ENCODE data around the gene CD44.

CD44 gene

GRCh38 chr11:35141071-35141470 lies 2.1 kb downstream of the CD44 start:
- no peak for DNase-seq

- no peak for DNase-seq
These were observed 2.6 kb downstream of the CD44 start for GRCh38 chr11:35141571-35141971.

- peak; percentile 71 for DNase-seq
These were observed 3.6 kb downstream of the CD44 start for GRCh38 chr11:35142481-35143075.

- no peak for DNase-seq
These were observed 4.5 kb downstream of the CD44 start for GRCh38 chr11:35143297-35144135.

- peak; percentile 88 for DNase-seq
These were observed 5.3 kb downstream of the CD44 start for GRCh38 chr11:35144136-35144741.

- peak; percentile 66 for DNase-seq
These were observed 5.8 kb downstream of the CD44 start for GRCh38 chr11:35144806-35145205.

GRCh38 chr11:35145271-35145670 lies 6.3 kb downstream of the CD44 start:
- peak; percentile 45 for DNase-seq

GRCh38 chr11:35146074-35146521 lies 7.1 kb downstream of the CD44 start:
- no peak for DNase-seq

GRCh38 chr11:35146711-35147110 lies 7.7 kb downstream of the CD44 start:
- peak; percentile 36 for DNase-seq

GRCh38 chr11:35147235-35147634 lies 8.3 kb downstream of the CD44 start:
- DNase-seq = no peak

- no peak for DNase-seq
These were observed 9.3 kb downstream of the CD44 start for GRCh38 chr11:35148163-35148837.

- no peak for DNase-seq
These were observed 11.5 kb downstream of the CD44 start for GRCh38 chr11:35150454-35150853.

- no peak for DNase-seq
These were observed 12.3 kb downstream of the CD44 start for GRCh38 chr11:35151241-35151640.

GRCh38 chr11:35151683-35152280 lies 12.8 kb downstream of the CD44 start:
- no peak for DNase-seq

GRCh38 chr11:35152575-35152974 lies 13.6 kb downstream of the CD44 start:
- DNase-seq = no peak

- no peak for DNase-seq
These were observed 14.3 kb downstream of the CD44 start for GRCh38 chr11:35153280-35153679.

- DNase-seq = no peak
These were observed 16.0 kb downstream of the CD44 start for GRCh38 chr11:35154952-35155351.

GRCh38 chr11:35155677-35156076 lies 16.7 kb downstream of the CD44 start:
- DNase-seq = no peak

GRCh38 chr11:35157814-35158700 lies 19.1 kb downstream of the CD44 start:
- DNase-seq = no peak

GRCh38 chr11:35158701-35159510 lies 19.9 kb downstream of the CD44 start:
- peak; percentile 55 for DNase-seq

- DNase-seq = no peak
These were observed 21.4 kb downstream of the CD44 start for GRCh38 chr11:35160246-35160824.

Data from fibroblast of upper back skin (primary cell).